Gastroesophageal sphincter (tissue), 3 donors: ENCODE data around the gene HERC5.
"Not testable (repeated sequence)": the region's sequence is repeated elsewhere in the genome, so short reads cannot be mapped to it uniquely, and the experiment has no call there.

Experiments used
- POLR2A ChIP-seq, 2 donors: fragments of 450-650 bp; IDR thresholded peaks; one replicate each; pipeline ENCODE4 v1.6.1; 2017; ENCODE audit warnings: antibody characterized with exemption in 2 of 2, mild to moderate bottlenecking in 2 of 2, moderate library complexity in 1 of 2
- POLR2AphosphoS5 ChIP-seq: sonication (generic); formaldehyde crosslinking; IDR thresholded peaks from one replicate; pipeline ENCODE4 v1.6.1; 2017; ENCODE audit warnings: antibody characterized with exemption
- TF ChIP-seq, protein P1 (sequence below), 4 experiments: fragments of 200-600 bp in 2 of 4; fragments of 450-650 bp in 2 of 4; sonication (generic) in 1 of 4; IDR thresholded peaks; one replicate each; pipeline ENCODE4 v1.5.1; 2017 to 2019; ENCODE audit warnings: antibody characterized with exemption in 4 of 4, mild to moderate bottlenecking in 2 of 4, moderate library complexity in 2 of 4

DNA sequence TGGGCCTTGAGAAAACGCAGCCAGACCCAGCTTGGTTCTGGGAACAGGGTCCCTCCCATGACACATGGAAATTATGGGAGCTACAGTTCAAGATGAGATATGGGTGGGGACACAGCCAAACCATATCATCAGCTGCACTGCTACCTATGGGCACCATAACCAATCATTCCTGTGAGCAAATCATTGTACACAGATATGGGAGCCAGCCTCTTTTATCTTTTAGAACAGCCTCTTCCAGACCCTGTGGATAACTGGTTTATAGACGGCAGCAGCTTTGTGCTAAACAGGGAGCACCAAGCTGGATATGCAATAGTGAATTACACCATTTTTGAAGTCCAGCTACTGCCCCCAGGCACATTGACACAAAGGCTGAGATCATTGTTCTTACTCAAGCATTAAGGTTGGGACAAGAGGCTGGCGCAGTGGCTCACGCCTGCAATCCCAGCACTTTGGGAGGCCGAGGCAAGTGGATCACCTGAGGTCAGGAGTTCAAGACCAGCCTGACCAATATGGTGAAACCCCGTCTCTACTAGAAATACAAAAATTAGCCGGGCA, 8.6 kb upstream of the HERC5 start:
- TF ChIP-seq POLR2AphosphoS5; POLR2A (IDR thresholded peaks at IDR 0.05): not testable (repeated sequence)
- TF ChIP-seq, protein P1, sequence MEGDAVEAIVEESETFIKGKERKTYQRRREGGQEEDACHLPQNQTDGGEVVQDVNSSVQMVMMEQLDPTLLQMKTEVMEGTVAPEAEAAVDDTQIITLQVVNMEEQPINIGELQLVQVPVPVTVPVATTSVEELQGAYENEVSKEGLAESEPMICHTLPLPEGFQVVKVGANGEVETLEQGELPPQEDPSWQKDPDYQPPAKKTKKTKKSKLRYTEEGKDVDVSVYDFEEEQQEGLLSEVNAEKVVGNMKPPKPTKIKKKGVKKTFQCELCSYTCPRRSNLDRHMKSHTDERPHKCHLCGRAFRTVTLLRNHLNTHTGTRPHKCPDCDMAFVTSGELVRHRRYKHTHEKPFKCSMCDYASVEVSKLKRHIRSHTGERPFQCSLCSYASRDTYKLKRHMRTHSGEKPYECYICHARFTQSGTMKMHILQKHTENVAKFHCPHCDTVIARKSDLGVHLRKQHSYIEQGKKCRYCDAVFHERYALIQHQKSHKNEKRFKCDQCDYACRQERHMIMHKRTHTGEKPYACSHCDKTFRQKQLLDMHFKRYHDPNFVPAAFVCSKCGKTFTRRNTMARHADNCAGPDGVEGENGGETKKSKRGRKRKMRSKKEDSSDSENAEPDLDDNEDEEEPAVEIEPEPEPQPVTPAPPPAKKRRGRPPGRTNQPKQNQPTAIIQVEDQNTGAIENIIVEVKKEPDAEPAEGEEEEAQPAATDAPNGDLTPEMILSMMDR (IDR thresholded peaks at IDR 0.05) = not testable (repeated sequence)
